Ishikawa (cell line): ENCODE data around the gene SH2D6.

Experiments used
- CEBPB ChIP-seq: IDR thresholded peaks from 2 replicates; pipeline ENCODE4 v1.6.1; 2012
- CREB1 ChIP-seq: IDR thresholded peaks from 2 replicates; pipeline ENCODE4 v1.6.1; 2012; ENCODE audit warnings: low read depth
- EGR1 ChIP-seq: IDR thresholded peaks from 2 replicates; pipeline ENCODE4 v1.6.1; 2012
- EP300 ChIP-seq: IDR thresholded peaks from 2 replicates; pipeline ENCODE4 v1.6.1; 2012; ENCODE audit warnings: borderline replicate concordance
- FOXM1 ChIP-seq: IDR thresholded peaks from 2 replicates; pipeline ENCODE4 v1.6.1; 2012; ENCODE audit warnings: low read depth, borderline replicate concordance
- NFIC ChIP-seq: IDR thresholded peaks from 2 replicates; pipeline ENCODE4 v1.6.1; 2012
- RAD21 ChIP-seq: IDR thresholded peaks from 2 replicates; pipeline ENCODE4 v1.6.1; 2012; ENCODE audit warnings: low read depth
- TAF1 ChIP-seq: IDR thresholded peaks from 2 replicates; pipeline ENCODE4 v1.6.1; 2012; ENCODE audit warnings: low read depth, mild to moderate bottlenecking
- TCF12 ChIP-seq: IDR thresholded peaks from 2 replicates; pipeline ENCODE4 v1.6.1; 2012; ENCODE audit warnings: low read depth
- TEAD4 ChIP-seq: IDR thresholded peaks from 2 replicates; pipeline ENCODE4 v1.6.1; 2012
- YY1 ChIP-seq: IDR thresholded peaks from 2 replicates; pipeline ENCODE4 v1.6.1; 2012; ENCODE audit warnings: low read depth
- ZBTB7A ChIP-seq: IDR thresholded peaks from 2 replicates; pipeline ENCODE4 v1.6.1; 2012; ENCODE audit warnings: low read depth
- TF ChIP-seq, protein P1 (sequence below): IDR thresholded peaks from 2 replicates; pipeline ENCODE4 v1.6.1; 2012
- TF ChIP-seq, protein P2 (sequence below): IDR thresholded peaks from 2 replicates; pipeline ENCODE4 v1.6.1; 2012
- TF ChIP-seq, protein P3 (sequence below): IDR thresholded peaks from 2 replicates; pipeline ENCODE4 v1.6.1; 2012; ENCODE audit warnings: low read depth, mild to moderate bottlenecking

The SH2D6 gene

DNA sequence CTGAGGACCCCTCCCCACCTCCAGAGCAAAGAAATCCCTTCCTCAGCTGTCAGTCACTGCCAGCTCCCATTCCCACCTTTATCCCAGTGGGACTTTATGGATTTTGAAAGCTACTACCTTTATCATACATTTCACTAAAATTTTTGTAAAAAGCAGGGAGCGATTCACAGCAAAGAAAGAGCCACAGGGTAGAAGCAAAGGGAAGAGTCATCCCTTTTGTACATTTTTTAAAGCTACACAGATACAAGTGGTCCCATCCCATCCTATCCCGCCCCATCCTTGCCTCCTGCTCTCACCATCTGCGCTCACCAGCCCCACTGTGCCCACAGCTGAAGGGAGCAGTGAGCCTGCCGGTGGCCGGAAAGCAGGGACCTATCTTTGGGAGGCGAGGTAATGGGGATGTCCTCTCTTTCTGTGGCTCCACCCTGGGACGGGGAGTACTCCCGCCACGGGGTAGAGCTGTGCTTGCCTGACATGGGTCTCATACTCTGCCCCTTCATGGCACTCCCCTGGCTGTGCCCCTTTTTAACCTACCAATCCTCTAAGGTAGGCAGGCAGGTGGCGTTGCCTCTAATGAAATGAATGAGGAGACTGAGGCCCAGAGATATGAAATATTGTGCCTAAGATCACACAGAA lies 13.2 kb downstream of the SH2D6 start:
- no peak for TF ChIP-seq YY1
- no peak for TF ChIP-seq NFIC
- no peak for TF ChIP-seq TCF12

DNA sequence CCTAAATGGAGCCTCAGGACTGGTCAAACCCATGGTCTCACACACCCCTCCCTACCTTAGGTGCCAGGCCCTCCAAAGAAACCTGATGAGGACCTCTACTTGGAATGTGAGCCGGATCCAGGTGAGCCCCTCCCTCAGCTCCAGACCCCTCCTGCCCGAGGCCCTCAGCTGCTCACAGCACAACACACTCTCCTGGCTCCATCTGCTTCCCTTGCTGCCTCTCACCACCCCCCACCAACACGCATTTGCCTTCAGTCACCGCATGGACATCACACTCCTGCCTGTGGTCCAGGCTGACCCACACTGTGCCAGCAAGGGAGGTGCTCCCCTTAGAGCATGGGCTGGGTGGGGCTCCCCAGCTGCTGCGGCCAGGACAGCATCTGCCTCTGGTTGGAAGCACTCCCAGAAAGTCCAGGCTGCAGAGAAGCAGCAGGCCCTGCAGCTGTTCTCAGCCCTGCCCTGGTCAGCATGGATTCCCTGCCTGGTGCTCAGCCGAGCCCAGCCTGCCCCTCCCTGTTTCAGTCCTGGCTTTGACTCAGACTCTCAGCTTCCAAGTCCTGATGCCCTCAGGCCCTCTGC lies 15.1 kb downstream of the SH2D6 start:
- TF ChIP-seq, protein P1, sequence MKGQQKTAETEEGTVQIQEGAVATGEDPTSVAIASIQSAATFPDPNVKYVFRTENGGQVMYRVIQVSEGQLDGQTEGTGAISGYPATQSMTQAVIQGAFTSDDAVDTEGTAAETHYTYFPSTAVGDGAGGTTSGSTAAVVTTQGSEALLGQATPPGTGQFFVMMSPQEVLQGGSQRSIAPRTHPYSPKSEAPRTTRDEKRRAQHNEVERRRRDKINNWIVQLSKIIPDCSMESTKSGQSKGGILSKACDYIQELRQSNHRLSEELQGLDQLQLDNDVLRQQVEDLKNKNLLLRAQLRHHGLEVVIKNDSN: no peak
- 0 out of 2 replicates have a peak, but pooled peaks have one; percentile 3 for TF ChIP-seq ZBTB7A

DNA sequence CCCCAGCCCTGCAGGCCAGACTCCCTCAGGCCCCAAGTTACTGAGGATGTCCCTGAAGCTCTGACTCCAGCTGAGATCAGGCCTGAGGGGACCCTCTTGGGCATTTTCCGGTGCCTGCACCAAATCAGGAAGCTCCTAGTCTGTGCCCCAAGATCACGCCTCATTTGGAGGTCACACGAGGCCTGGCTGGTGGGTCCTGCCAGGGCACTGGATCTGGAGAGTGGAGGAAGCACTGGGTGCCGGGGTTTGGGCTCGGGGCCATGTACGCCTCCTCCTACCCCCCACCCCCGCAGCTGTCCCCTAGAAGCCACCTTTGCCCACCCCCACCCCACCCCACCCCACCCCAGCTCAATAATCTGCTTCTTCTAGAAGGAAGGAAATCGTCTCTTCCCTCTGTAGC lies 16.2 kb downstream of the SH2D6 start:
- no peak for TF ChIP-seq TAF1
- TF ChIP-seq CEBPB: no peak
- TF ChIP-seq EGR1: no peak
- no peak for TF ChIP-seq NFIC
- no peak for TF ChIP-seq YY1
- TF ChIP-seq EP300: no peak
- TF ChIP-seq FOXM1: no peak
- no peak for TF ChIP-seq ZBTB7A
- no peak for TF ChIP-seq CREB1
- TF ChIP-seq, protein P2, sequence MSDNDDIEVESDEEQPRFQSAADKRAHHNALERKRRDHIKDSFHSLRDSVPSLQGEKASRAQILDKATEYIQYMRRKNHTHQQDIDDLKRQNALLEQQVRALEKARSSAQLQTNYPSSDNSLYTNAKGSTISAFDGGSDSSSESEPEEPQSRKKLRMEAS: no peak
- TF ChIP-seq, protein P3, sequence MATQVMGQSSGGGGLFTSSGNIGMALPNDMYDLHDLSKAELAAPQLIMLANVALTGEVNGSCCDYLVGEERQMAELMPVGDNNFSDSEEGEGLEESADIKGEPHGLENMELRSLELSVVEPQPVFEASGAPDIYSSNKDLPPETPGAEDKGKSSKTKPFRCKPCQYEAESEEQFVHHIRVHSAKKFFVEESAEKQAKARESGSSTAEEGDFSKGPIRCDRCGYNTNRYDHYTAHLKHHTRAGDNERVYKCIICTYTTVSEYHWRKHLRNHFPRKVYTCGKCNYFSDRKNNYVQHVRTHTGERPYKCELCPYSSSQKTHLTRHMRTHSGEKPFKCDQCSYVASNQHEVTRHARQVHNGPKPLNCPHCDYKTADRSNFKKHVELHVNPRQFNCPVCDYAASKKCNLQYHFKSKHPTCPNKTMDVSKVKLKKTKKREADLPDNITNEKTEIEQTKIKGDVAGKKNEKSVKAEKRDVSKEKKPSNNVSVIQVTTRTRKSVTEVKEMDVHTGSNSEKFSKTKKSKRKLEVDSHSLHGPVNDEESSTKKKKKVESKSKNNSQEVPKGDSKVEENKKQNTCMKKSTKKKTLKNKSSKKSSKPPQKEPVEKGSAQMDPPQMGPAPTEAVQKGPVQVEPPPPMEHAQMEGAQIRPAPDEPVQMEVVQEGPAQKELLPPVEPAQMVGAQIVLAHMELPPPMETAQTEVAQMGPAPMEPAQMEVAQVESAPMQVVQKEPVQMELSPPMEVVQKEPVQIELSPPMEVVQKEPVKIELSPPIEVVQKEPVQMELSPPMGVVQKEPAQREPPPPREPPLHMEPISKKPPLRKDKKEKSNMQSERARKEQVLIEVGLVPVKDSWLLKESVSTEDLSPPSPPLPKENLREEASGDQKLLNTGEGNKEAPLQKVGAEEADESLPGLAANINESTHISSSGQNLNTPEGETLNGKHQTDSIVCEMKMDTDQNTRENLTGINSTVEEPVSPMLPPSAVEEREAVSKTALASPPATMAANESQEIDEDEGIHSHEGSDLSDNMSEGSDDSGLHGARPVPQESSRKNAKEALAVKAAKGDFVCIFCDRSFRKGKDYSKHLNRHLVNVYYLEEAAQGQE: no peak
- TF ChIP-seq TEAD4: no peak
- TF ChIP-seq TCF12: no peak
- TF ChIP-seq, protein P1: no peak
- TF ChIP-seq RAD21: no peak

DNA sequence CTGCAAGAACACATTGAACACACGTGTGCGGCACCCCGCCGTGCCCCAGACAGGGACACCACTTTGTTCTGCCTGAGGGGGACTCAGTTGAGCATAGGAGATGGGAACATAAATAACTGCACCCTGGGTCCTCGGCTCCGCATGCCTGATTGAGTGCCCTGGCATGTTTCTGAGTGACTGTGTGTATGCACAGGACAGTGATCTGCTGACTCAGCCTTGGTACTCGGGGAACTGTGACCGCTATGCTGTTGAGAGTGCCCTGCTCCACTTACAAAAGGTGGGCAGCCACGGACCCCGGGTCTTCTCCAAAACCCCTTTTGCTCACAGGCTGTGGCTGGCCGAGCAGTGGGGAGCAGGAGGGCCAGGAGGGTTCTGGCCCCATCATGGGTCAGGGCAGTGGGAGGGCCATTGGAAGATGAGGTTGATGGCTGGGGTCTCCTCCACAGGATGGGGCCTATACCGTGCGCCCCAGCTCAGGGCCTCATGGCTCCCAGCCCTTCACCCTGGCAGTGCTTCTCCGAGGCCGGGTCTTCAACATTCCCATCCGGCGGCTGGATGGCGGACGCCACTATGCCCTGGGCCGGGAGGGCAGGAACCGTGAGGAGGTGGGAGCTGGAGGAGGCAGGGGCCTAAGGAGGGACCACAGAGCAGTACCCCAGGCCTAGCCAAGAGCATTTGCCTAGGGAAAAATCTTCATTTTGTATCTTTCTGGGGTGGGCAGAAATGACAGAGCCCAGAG lies 16.9 kb downstream of the SH2D6 start:
- TF ChIP-seq NFIC (no peak), CREB1 (no peak), CEBPB (no peak), FOXM1 (no peak), EGR1 (no peak), YY1 (no peak), TEAD4 (no peak), EP300 (no peak), TCF12 (no peak), TAF1 (no peak)
- TF ChIP-seq, protein P3: no peak

DNA sequence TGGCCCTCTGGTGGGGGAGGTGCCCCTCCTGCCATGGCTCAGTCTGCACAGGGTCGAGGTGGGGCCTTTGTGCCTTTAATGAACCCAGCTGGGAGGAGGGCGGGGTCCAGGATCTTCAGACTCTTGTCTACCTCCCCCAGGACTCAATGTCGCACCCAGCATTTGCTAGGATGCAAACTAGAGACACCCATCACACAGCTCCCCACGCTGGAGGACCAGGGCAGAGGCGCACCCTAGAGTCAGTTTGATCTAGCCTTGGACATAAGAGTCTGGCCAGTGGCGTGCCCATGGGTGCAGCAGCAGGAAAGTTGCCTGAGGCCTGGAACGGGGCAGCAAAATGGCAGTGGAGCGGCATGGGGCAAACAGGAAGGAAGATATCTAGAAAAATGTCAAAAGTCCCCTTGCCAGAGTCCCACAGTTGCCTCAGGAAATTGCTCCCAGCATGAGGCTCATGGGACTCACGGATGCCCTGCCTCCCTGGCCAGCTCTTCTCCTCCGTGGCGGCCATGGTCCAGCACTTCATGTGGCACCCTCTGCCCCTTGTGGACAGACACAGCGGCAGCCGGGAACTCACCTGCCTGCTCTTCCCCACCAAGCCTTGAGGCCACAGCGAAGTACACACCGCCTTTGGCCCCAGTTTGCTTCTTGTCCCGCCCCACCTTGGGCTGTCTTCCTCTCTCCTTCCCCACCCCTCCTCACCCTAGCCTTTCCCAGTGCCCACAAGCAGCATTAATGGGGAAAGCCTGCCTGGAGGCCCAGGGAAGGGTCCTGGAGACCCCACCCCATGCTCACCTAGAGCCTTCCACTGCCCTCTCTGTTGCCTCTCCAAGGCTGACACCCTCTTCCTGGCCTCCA lies 17.7 kb downstream of the SH2D6 start:
- no peak for TF ChIP-seq EP300
- TF ChIP-seq TEAD4: no peak
- TF ChIP-seq, protein P3: no peak
- no peak for TF ChIP-seq FOXM1
- peak; percentile 97 for TF ChIP-seq ZBTB7A
- TF ChIP-seq RAD21: no peak
- TF ChIP-seq YY1: 0 out of 2 replicates have a peak, but pooled peaks have one; percentile 17
- no peak for TF ChIP-seq NFIC
- no peak for TF ChIP-seq TAF1
- no peak for TF ChIP-seq TCF12
- no peak for TF ChIP-seq EGR1
- no peak for TF ChIP-seq CEBPB
